DMS114 treated with DMSO at 0.1 percent for 48 hours (cell line): ENCODE measurements around the gene EEIG2.
"Not testable (repeated sequence)": the region's sequence is repeated elsewhere in the genome, so short reads cannot be mapped to it uniquely, and the experiment has no call there.

ENCODE experiments used
- DNase-seq: peaks from one replicate; lab custom pipeline; 2025; ENCODE audit not compliant: unreplicated experiment; lab: John Stamatoyannopoulos, UW

EEIG2 gene

DNA sequence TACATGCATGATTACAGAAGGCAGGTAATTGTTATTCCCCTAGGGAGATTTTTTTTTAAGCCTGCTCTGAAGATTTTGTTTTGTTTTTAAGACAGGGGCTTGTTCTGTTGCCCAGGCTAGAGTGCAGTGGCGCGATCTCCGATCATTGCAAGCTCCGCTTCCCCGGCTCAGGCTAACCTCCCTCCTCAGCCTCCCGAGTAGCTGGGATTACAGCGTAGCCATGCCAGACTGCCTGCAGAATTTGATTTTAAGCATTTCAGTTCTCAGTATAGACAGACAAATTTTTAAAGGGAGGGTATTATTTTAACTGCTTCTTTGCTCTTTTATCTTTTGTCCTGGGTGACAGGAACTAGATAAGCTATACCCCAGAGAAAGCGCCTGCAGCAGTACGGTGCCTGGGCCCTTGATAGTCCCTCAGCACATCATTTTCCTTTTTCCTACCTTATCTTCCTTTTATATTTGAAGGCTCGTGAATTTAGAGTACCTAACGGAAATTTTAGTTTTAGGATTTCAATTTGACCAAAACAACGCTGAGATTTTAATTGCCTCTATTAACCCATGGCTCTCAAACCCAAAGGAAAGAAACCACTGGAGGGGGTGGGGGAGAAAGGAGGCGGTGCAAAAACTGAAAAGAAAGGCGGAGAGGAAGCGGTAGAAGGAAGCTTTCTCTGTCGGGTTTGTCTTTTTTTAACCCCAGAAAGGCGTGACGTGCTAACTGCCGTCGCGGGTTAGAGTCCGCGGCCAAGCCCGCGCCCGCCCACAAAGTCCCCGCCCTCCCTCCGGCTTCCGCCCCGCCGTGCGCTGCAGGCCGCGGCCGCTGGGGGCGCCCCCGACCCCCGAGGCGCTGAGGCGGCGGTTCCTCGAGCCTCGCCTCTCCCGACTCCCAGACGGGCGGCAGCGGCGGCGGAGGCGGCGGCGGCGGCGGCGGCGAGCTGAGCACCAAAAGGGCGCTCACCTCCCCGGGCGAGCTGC lies at the start of gene EEIG2:
TSS of gene EEIG2 (plus strand) at position 886 of the 972 bp plus-strand sequence. CDS start 329 bp downstream, outside the sequence.
- peak; percentile 88 for DNase-seq

DNA sequence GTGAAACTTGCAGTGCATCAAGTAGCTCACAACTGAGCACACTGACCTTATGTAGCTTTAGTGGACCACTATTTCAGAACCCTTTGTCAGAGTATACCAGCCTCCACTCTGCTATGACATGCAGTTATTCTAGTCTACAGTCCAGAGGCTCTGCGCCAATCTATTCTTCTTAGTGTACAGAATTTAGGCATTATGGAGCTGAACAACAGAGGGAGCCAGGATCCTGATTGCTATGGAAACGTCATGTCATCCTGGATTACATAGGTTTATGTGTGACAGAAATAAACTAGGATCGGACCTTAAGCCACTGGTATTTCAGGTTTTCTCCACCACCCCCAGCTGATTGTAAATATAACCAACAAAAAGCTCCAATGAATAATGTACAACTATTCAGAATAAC lies 48.1 kb upstream of the EEIG2 start:
- no peak for DNase-seq

DNA sequence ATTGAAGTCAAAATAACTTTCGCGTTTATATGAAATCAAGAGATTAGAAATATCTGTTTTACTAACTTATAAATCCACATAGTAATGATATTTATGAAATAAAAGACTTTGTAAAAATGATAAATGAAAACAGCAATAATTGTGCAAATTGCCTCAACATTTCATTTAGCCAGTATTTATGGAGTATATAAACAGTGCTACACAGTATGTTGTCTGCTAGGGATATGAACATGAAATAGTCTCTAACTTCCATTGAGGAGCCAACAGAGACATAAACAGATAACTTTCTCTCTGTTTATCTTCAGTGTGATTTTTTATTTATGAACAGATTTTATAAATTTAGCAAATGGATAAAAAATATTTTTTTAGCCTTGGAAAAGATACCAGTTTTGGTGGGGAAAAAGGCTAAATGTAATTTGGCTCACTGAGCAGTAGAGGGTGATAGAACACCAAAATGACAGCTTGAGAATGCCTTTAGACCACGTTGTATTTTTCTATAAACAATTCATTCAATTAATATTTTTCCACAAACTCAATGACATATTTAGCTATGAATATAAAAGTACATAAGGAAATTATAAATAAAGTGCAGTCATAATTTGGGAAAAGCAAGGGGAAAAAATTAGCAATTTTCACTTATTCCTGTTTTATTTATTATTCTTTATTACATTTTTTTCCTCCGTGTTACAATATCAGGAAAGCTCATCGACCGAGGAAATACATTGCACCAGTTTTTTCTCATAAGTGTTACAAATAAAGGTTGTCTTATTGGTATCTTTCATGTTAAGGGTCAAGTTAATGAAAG lies 47.5 kb upstream of the EEIG2 start:
- DNase-seq: peak; percentile 37

DNA sequence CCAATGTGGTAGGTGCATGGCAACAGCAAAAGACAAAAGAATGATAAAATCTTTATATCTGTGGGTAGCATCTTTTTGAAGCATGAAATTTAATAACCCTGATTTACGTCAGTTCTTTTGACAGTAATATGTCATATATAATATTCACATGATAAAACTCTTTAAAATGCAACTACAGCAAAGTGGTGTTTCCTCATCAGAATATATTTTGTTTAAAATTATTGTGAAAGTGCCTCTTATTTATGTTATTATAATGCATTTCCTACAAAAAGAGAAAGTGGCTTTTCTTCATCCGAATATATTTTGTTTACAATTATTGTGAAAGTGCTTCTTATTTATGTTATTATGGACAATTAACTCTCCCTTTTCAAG lies 46.9 kb upstream of the EEIG2 start:
- DNase-seq: no peak

DNA sequence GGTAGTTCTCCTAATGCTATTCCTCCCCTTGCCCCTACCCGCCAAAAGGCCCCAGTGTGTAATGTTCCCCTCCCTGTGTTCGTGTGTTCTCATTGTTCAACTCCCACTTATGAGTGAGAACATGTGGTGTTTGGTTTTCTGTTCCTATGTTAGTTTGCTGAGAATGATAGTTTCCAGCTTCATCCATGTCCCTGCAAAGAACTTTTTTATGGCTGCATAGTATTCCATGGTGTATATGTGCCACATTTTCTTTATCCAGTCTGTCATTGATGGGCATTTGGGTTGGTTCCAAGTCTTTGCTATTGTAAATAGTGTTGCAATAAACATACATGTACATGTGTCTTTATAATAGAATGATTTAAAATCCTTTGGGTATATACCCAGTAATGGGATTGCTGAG lies 46.0 kb upstream of the EEIG2 start:
- not testable (repeated sequence) for DNase-seq

DNA sequence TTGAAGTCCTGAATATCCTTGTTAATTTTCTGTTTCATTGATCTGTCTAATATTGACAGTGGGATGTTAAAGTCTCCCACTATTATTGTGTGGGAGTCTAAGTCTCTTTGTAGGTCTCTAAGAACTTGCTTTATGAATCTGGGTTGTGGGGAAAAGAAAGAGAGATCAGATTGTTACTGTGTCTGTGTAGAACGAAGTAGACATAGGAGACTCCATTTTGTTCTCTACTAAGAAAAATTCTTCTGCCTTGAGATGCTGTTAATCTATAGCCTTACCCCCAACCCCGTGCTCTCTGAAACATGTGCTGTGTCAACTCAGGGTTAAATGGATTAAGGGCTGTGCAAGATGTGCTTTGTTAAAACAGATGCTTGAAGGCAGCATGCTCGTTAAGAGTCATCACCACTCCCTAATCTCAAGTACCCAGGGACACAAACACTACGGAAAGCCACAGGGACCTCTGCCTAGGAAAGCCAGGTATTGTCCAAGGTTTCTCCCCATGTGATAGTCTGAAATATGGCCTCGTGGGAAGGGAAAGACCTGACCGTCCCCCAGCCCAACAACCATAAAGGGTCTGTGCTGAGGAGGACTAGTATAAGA lies 42.5 kb upstream of the EEIG2 start:
- not testable (repeated sequence) for DNase-seq

DNA sequence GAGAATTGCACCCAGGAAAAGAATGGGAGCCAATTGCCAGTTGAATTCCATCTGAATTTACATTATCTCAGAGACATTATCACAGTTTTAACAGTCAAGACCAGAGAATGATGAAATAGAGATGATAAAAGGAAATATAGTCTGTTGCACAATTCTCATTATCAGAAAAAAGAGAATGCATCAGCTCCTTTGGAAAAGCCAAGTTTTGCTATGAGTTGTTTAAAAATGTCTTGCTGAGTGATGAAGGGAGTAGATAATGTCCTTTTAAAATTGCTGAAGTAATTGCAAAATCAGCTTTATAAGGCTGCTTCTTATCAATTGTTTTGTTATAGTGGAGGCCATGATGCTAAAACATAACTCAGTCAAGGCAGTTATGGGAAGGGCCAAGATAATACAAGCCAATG lies 37.9 kb upstream of the EEIG2 start:
- no peak for DNase-seq

DNA sequence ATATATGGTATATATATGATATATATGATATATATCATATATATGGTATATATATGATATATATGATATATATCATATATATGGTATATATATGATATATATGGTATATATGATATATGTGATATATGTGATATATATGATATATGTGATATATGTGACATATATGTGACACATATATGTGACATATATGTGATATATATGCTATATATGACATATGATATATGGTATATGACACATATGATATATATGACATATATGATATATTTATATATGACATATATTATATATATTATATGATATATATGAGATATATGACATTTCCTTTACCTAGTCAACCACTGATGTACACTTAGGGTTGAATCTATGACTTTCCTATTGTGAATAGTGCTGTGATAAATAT lies 36.1 kb upstream of the EEIG2 start:
- no peak for DNase-seq

DNA sequence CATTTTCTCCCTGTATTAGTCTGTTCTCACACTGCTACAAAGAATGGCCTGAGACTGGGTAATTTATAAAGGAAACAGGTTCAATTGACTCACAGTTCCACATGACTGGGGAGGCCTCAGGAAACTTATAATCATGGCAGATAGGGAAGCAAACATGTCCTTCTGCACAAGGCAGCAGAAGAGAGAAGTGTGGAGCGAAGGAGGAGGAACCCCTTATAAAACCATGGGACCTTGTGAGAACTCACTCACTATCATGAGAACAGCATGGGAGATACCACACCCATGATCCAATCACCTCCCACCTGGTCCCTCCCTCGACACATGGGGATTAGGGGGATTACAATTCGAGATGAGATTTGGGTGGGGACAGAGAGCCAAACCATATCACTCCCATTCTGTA lies 35.2 kb upstream of the EEIG2 start:
- DNase-seq: no peak

DNA sequence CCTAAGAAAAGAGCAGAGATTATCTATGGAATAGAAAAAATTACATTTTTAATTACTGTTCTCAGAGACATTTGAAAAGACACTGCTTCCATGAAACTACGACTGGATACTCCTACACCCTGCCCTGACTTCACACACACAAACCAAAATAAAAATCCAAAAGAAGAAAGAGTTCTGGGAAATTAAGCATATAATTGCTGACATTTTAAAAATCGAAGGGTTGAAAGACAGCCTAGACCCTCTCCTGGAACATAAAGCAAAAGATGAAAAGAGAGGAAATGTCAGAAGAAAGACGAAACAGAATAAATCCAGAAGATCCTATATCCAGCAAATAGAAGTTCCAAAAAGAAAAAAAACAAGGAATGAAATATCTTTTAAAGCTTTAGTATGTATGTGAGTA lies 32.8 kb upstream of the EEIG2 start:
- DNase-seq: no peak

DNA sequence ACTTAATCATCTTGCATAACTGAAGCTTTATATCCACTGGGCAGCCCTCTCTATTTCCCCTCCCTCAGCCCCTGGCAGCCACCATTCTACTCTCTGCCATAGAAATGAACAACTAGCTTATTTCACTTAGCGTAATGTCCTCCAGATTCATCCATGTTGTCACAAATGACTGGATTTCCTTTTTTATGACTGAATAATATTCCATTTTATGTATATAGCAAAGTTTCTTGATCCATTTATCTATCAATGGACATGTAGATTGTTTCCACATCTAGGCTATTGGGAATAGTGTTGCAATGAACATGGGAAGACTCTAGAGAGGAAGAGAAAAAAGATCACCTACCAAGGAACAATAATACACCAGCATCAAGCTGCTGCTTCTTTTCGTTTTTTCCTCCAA lies 32.1 kb upstream of the EEIG2 start:
- DNase-seq: no peak

DNA sequence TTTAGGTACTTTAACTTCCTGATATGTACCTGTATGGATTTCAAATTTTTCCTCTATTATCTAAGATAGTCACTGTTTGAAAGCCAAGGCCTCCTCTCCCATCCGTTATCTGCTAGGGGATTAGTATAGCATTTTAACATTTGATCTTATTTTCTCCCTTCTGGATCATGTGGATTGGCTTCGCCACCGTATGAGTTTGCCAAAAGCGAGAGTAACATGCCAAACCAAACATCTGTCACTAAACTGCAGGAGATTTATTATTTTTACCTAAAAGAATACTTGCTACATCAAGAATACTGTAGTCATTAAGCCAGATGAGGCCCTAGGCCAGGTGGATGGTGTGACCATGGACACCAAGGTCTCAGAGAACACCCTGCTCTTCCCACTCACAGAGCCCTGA lies 28.5 kb upstream of the EEIG2 start:
- DNase-seq: no peak

DNA sequence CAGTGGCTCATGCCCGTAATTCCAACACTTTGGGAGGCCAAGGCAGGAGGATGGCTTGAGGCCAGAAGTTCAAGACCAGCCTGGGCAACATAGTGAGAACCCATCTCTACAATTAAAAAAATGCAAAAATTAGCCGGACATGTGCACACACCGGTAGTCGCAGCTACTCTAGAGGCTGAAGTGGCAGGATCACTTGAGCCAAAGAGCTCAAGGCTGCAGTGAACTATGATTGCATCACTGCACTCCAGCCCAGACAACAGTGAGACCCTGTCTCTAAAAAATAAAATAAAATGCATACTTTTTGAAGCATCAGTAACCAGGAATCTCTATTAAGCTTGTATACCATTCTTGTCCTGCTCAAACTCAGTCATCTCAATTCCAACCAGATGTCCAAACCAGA lies 27.2 kb upstream of the EEIG2 start:
- DNase-seq: no peak

DNA sequence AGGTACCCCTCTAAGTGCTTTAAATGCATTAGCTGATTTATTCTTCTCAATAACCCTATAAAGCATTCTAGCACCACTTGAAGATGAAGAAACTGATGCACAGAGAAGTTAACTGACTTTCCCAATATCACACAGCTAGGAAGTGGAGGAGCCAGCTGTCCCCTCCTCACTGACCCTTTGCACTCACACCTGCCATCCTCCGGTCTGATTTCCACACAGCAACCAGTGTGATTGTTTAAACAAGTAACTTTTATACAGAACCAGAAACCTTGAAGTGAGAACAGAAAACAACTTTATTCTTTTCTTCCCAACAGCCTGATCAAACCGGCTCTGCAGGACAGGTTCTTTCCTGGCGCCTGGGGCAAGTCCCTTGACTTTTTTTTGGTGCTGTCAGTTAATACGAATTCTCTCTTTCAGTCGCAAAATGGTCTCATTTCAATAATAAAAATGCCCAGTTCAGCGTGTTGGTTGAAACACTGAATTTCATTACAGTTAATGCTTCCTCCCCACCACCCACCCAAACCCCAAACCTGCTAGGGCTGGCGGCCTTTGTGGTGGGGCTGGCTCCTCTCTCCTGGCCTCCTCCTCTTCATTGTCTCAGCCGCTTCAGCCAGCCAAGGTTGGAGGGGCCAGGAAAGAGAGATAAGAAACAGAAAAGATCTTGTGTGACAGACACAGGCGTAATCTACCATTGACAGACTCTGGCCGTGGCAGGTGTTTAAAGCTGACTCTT lies 26.4 kb upstream of the EEIG2 start:
- no peak for DNase-seq

DNA sequence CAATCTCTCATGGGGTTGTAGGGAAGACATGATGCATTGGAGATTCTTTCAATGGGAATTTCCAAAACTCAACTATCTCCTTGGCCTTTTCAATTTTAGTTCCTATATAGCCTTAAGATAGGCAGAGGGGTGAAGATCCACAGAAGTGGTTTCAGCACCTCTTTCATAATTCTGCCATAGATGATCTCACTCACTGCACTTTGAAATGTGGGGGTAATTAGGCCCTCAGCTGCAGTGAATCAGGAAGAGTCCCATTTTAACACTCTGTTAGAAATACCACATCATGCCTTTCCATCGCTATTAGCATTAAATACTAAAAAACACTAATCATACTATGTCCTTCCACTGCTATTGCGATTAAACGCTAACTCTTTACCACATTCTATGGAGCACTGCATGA lies 25.1 kb upstream of the EEIG2 start:
- no peak for DNase-seq

DNA sequence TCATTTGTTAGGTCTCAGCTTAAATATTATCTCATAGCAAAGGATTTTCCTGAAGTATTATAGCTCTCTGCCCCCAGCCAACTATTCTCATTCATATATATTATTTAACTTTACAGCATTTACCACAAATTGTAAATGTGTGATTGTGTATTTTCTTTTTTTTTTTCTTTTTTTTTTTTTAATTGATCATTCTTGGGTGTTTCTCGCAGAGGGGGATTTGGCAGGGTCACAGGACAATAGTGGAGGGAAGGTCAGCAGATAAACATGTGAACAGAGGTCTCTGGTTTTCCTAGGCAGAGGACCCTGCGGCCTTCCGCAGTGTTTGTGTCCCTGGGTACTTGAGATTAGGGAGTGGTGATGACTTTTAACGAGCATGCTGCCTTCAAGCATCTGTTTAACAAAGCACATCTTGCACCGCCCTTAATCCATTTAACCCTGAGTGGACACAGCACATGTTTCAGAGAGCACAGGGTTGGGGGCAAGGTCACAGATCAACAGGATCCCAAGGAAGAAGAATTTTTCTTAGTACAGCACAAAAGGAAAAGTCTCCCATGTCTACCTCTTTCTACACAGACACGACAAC lies 24.5 kb upstream of the EEIG2 start:
- not testable (repeated sequence) for DNase-seq

DNA sequence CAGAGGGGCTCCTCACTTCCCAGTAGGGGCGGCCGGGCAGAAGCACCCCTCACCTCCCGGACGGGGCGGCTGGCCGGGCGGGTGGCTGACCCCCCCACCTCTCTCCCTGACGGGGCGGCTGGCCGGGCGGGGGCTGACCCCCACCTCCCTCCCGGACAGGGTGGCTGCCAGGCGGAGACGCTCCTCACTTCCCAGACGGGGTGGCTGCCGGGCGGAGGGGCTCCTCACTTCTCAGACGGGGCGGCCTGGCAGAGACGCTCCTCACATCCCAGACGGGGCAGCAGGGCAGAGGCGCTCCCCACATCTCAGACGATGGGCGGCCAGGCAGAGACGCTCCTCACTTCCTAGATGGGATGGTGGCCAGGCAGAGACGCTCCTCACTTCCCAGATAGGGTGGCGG lies 23.9 kb upstream of the EEIG2 start:
- DNase-seq: not testable (repeated sequence)

DNA sequence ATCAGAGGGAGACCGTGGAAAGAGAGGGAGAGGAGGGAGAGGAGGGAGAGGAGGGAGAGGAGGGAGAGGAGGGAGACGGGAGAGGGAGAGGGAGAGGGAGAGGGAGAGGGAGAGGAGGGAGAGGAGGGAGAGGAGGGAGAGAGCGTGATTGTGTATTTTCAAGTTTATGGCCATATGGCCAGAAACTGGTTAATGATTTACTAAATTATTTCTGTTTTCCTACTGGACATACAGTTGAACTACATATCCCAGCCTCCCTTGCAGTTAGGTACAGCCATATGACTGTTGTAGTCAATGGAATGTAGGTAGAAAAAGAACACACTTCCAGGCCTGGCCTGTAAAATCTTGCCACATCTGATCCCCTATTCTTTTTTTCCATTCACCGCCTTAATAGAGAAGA lies 23.1 kb upstream of the EEIG2 start:
- not testable (repeated sequence) for DNase-seq

DNA sequence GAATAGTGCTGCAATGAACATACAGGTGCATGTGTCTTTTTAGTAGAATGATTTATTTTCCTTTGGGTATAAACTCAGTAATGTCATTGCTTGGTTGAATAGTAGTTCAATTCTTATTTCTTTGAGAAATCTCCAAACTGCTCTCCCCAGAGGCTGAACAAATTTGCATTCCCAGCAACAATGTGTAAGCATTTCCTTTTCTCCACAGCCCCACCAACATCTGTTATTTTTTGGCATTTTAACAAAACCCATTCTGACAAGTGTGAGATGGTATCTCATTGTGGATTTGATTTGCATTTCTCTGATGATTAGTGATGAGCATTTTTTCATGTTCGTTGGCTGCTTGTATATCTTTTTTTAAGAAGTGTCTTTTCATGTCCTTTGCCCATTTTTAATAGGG lies 21.9 kb upstream of the EEIG2 start:
- no peak for DNase-seq

DNA sequence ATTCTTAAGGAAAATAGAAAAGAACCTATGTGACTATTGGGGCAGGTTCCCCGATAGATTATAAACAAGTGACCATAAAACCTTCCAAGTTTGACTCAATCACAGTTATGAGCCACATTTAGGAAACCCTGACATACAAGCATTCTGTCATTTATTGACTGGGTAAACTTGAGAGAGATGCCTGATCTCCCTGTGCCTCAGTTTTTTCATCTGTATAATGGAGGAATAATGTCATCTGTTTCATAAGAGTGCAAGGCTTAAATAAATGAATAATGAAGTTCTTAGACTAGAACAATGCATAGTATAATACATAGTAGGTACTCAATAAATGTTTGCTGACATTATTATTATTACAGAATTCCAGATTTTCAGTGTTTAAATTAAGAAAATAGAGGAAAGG lies 18.9 kb upstream of the EEIG2 start:
- no peak for DNase-seq

DNA sequence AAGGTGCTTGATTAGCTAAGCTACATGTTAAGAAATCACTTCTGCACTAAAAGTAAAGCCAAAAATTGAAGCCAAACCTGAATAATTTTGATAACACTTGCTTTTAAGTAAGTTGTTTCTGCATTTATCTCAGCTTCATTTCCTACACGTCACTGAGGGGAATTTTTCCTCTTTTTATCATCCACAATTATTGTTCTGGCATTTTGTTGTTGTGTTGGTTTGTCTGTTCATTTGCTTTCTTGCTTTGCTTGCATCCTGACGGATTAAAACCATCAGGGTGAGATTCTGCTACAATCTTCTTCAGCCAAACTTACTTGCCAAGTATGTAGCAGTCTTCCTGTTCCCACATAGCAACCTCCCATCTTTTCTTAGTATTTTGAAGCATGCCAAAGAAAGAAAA lies 18.0 kb upstream of the EEIG2 start:
- no peak for DNase-seq
